ENCODE data around the gene ALDH1A2. TPM values are rescaled to one million over a fixed set of nuclear protein-coding genes. Genes with fewer than 3 reads are reported as not detected.
"Not testable (repeated sequence)": the region's sequence is repeated elsewhere in the genome, so short reads cannot be mapped to it uniquely, and the experiment has no call there.

Gene ALDH1A2
- total and polyA plus RNA-seq, 4 experiments from 2014 or later = 0.15 to 0.83 TPM; not detected in 2

GRCh38 chr15:58002338-58003126, 63.0 kb downstream of the ALDH1A2 start:
- no peak overlapping the region for H3K27ac ChIP-seq (ENCODE audit: low read depth, low read length)
- CTCF ChIA-PET (ENCODE audit: partially characterized antibody) = interaction anchor here (1.0 kb wide), 1 partner anchor 64 kb away, joined by 3 read pairs; no protein-coding TSS in a partner anchor
- no peaks in the 10 kb centered on the region for H3K36me3 ChIP-seq (ENCODE audit: insufficient read depth, low read length)
- Mint-ChIP-seq H3K36me3 (no peaks in the 10 kb centered on the region), H3K27me3 (peaks cover 14 to 15% of the 10 kb centered on the region in 2 donors), H3K4me1 (no peaks in the 10 kb centered on the region), H3K9me3 (peaks cover 0 to 10% (median 6%) of the 10 kb centered on the region in 8 donors), H3K27ac (no peak overlapping the region), H3K4me3 (no peak overlapping the region)
- no peaks in the 10 kb centered on the region for H3K9me3 ChIP-seq (ENCODE audit: control insufficient read depth in 1 of 2, low read length in 2 of 2)
- intact Hi-C loops (cut with micrococcal nuclease) = no loop called here
- POLR2A ChIA-PET (ENCODE audit: partially characterized antibody) = interaction anchor here (0.6 kb wide), 1 partner anchor 1340 kb away, joined by 4 read pairs; no protein-coding TSS in a partner anchor
- no peak overlapping the region for H3K4me3 ChIP-seq (ENCODE audit: low read length in 2 of 2)
- H3K27me3 ChIP-seq (ENCODE audit: insufficient read depth, low read length) = peaks cover 4% of the 10 kb centered on the region
- no peaks in the 10 kb centered on the region for H3K4me1 ChIP-seq (ENCODE audit: insufficient read depth, low read length)
- DNase-seq = no peak

GRCh38 chr15:57999699-58000098, 65.8 kb downstream of the ALDH1A2 start:
- H3K27me3 ChIP-seq (ENCODE audit: insufficient read depth, low read length); H3K36me3 Mint-ChIP-seq; POLR2A ChIA-PET (ENCODE audit: partially characterized antibody): not testable (repeated sequence)

GRCh38 chr15:57996561-57996960, 69.0 kb downstream of the ALDH1A2 start:
- H3K27me3 ChIP-seq (ENCODE audit: insufficient read depth, low read length) = peaks cover 1% of the 10 kb centered on the region
- Mint-ChIP-seq H3K36me3 (no peaks in the 10 kb centered on the region), H3K9me3 (peaks cover 0 to 7% (median 2%) of the 10 kb centered on the region in 8 donors), H3K4me3 (no peak overlapping the region), H3K27me3 (peaks cover 18 to 23% of the 10 kb centered on the region in 2 donors), H3K4me1 (no peaks in the 10 kb centered on the region), H3K27ac (no peak overlapping the region)
- intact Hi-C loops (cut with micrococcal nuclease) = no loop called here
- no peaks in the 10 kb centered on the region for H3K9me3 ChIP-seq (ENCODE audit: control insufficient read depth in 1 of 2, low read length in 2 of 2)
- POLR2A ChIA-PET (ENCODE audit: partially characterized antibody) = no interaction called here
- CTCF ChIA-PET (ENCODE audit: partially characterized antibody) = no interaction called here
- no peak for DNase-seq
- H3K27ac ChIP-seq (ENCODE audit: low read depth, low read length) = no peak overlapping the region
- no peaks in the 10 kb centered on the region for H3K4me1 ChIP-seq (ENCODE audit: insufficient read depth, low read length)
- H3K4me3 ChIP-seq (ENCODE audit: low read length in 2 of 2) = no peak overlapping the region
- no peaks in the 10 kb centered on the region for H3K36me3 ChIP-seq (ENCODE audit: insufficient read depth, low read length)

More at GRCh38 chr15:57999699-58000098, 65.8 kb downstream of the ALDH1A2 start:
- H3K27ac ChIP-seq (ENCODE audit: low read depth, low read length); H3K4me3 Mint-ChIP-seq; H3K9me3 ChIP-seq (ENCODE audit: control insufficient read depth in 1 of 2, low read length in 2 of 2); H3K4me3 ChIP-seq (ENCODE audit: low read length in 2 of 2); CTCF ChIA-PET (ENCODE audit: partially characterized antibody); H3K36me3 ChIP-seq (ENCODE audit: insufficient read depth, low read length); intact Hi-C loops (cut with micrococcal nuclease); DNase-seq; H3K27ac Mint-ChIP-seq; H3K9me3 Mint-ChIP-seq; H3K4me1 ChIP-seq (ENCODE audit: insufficient read depth, low read length); H3K4me1 Mint-ChIP-seq: not testable (repeated sequence)
- H3K27me3 Mint-ChIP-seq = peaks cover 15 to 20% of the 10 kb centered on the region in 2 donors

- Histone ChIP-seq H3K9me3 (ENCODE audit: control insufficient read depth in 1 of 2, low read length in 2 of 2) (no peaks in the 10 kb centered on the region), H3K27ac (ENCODE audit: low read depth, low read length) (no peak overlapping the region), H3K27me3 (ENCODE audit: insufficient read depth, low read length) (no peaks in the 10 kb centered on the region), H3K4me1 (ENCODE audit: insufficient read depth, low read length) (no peaks in the 10 kb centered on the region), H3K36me3 (ENCODE audit: insufficient read depth, low read length) (no peaks in the 10 kb centered on the region), H3K4me3 (ENCODE audit: low read length in 2 of 2) (no peak overlapping the region)
- no peak for DNase-seq
- no peaks in the 10 kb centered on the region for H3K36me3 Mint-ChIP-seq
- peaks cover 0 to 5% (median 1%) of the 10 kb centered on the region in 8 donors for H3K9me3 Mint-ChIP-seq
- POLR2A ChIA-PET (ENCODE audit: partially characterized antibody) = no interaction called here
- H3K4me1 Mint-ChIP-seq = no peaks in the 10 kb centered on the region
- intact Hi-C loops (cut with micrococcal nuclease) = no loop called here
- no peak overlapping the region for H3K27ac Mint-ChIP-seq
- no peak overlapping the region for H3K4me3 Mint-ChIP-seq
- CTCF ChIA-PET (ENCODE audit: partially characterized antibody) = no interaction called here
- peaks cover 12 to 20% of the 10 kb centered on the region in 2 donors for H3K27me3 Mint-ChIP-seq
Measured at GRCh38 chr15:57994221-57995049, 71.1 kb downstream of the ALDH1A2 start.

GRCh38 chr15:57993409-57994145, 71.9 kb downstream of the ALDH1A2 start:
- H3K27ac Mint-ChIP-seq = no peak overlapping the region
- H3K36me3 Mint-ChIP-seq = no peaks in the 10 kb centered on the region

GRCh38 chr15:57992761-57993355, 72.7 kb downstream of the ALDH1A2 start:
- no peaks in the 10 kb centered on the region for H3K4me1 ChIP-seq (ENCODE audit: insufficient read depth, low read length)
- POLR2A ChIA-PET (ENCODE audit: partially characterized antibody) = no interaction called here
- peaks cover 0 to 3% (median 0%) of the 10 kb centered on the region in 8 donors for H3K9me3 Mint-ChIP-seq
- H3K36me3 Mint-ChIP-seq = no peaks in the 10 kb centered on the region
- no peaks in the 10 kb centered on the region for H3K36me3 ChIP-seq (ENCODE audit: insufficient read depth, low read length)
- H3K4me3 Mint-ChIP-seq = no peak overlapping the region
- no peaks in the 10 kb centered on the region for H3K4me1 Mint-ChIP-seq
- CTCF ChIA-PET (ENCODE audit: partially characterized antibody) = no interaction called here
- H3K27me3 Mint-ChIP-seq = peaks cover 8 to 14% of the 10 kb centered on the region in 2 donors
- no peaks in the 10 kb centered on the region for H3K27me3 ChIP-seq (ENCODE audit: insufficient read depth, low read length)
- no peak for DNase-seq
- H3K9me3 ChIP-seq (ENCODE audit: control insufficient read depth in 1 of 2, low read length in 2 of 2) = no peaks in the 10 kb centered on the region
- no peak overlapping the region for H3K4me3 ChIP-seq (ENCODE audit: low read length in 2 of 2)
- no peak overlapping the region for H3K27ac ChIP-seq (ENCODE audit: low read depth, low read length)
- H3K27ac Mint-ChIP-seq = no peak overlapping the region
- intact Hi-C loops (cut with micrococcal nuclease) = no loop called here

More at GRCh38 chr15:57993409-57994145, 71.9 kb downstream of the ALDH1A2 start:
- Histone ChIP-seq H3K4me1 (ENCODE audit: insufficient read depth, low read length) (no peaks in the 10 kb centered on the region), H3K27ac (ENCODE audit: low read depth, low read length) (no peak overlapping the region), H3K27me3 (ENCODE audit: insufficient read depth, low read length) (no peaks in the 10 kb centered on the region), H3K4me3 (ENCODE audit: low read length in 2 of 2) (no peak overlapping the region), H3K36me3 (ENCODE audit: insufficient read depth, low read length) (no peaks in the 10 kb centered on the region), H3K9me3 (ENCODE audit: control insufficient read depth in 1 of 2, low read length in 2 of 2) (no peaks in the 10 kb centered on the region)
- POLR2A ChIA-PET (ENCODE audit: partially characterized antibody) = no interaction called here
- no peaks in the 10 kb centered on the region for H3K4me1 Mint-ChIP-seq
- CTCF ChIA-PET (ENCODE audit: partially characterized antibody) = no interaction called here
- H3K9me3 Mint-ChIP-seq = peaks cover 0 to 3% (median under 1%) of the 10 kb centered on the region in 8 donors
- intact Hi-C loops (cut with micrococcal nuclease) = no loop called here
- no peak for DNase-seq
- H3K4me3 Mint-ChIP-seq = no peak overlapping the region
- H3K27me3 Mint-ChIP-seq = peaks cover 9 to 16% of the 10 kb centered on the region in 2 donors

All from CD4-positive, alpha-beta memory T cell (primary cell).